IMR-90 (cell line): ENCODE measurements around the gene SERPINB5. TPM values are rescaled to one million over a fixed set of nuclear protein-coding genes. Genes with fewer than 3 reads are reported as not detected.

Experiments used
- ATAC-seq: fragments of 200-7000 bp; cut with Tn5 transposase; 2 replicates; pipeline ENCODE4 v1.9.1; 2020; ENCODE audit warnings: low read depth, mild to moderate bottlenecking, moderate library complexity
- BruUV-seq: library from RNA; stranded (reverse); fragments of 400-500 nt; replicated peaks from 2 replicates; lab custom pipeline; 2021; lab: Mats Ljungman, UMichigan
- CTCF ChIA-PET: fragments of 300-600 bp; formaldehyde crosslinking; extraction: SDS; loops from one replicate; lab custom pipeline; 2021; ENCODE audit warnings: antibody characterized with exemption; lab: Yijun Ruan, JAX
- POLR2A ChIA-PET: fragments of 300-600 bp; sonication (Branson Sonifier 250); formaldehyde crosslinking; loops from one replicate; lab custom pipeline; 2022; ENCODE audit warnings: antibody characterized with exemption; ENCODE audit not compliant: unreplicated experiment; lab: Charles Lee
- DNase-seq: peaks from one replicate; pipeline ENCODE4 v3.0.0; 2013
- H2AFZ ChIP-seq: replicated peaks from 2 replicates; pipeline ENCODE3; 2013; ENCODE audit warnings: low read length, mild to moderate bottlenecking; ENCODE audit not compliant: poor library complexity
- H2AK5ac ChIP-seq: 2 replicates; pipeline ENCODE4 v1.6.1; 2013; ENCODE audit warnings: low read depth, low read length, inconsistent platforms
- H2AK9ac ChIP-seq: replicated peaks from 2 replicates; pipeline ENCODE3; 2013; ENCODE audit warnings: mild to moderate bottlenecking, low read depth, low read length, moderate library complexity; ENCODE audit not compliant: poor library complexity
- H2BK120ac ChIP-seq: 2 replicates; pipeline ENCODE4 v1.6.1; 2013; ENCODE audit warnings: low read depth, low read length, inconsistent platforms
- H2BK15ac ChIP-seq: 3 replicates; pipeline ENCODE4 v1.6.1; 2013; ENCODE audit warnings: low read depth, low read length, inconsistent platforms
- H2BK20ac ChIP-seq: 2 replicates; pipeline ENCODE4 v1.6.1; 2013; ENCODE audit warnings: low read depth, mild to moderate bottlenecking, inconsistent platforms, low read length, moderate library complexity
- H2BK5ac ChIP-seq: 2 replicates; pipeline ENCODE4 v1.6.1; 2013; ENCODE audit warnings: mild to moderate bottlenecking, low read depth, low read length, inconsistent platforms; ENCODE audit not compliant: poor library complexity, severe bottlenecking
- H3K14ac ChIP-seq: replicated peaks from 2 replicates; pipeline ENCODE4 v1.6.1; 2013; ENCODE audit warnings: low read depth, low read length, inconsistent platforms
- H3K18ac ChIP-seq: 2 replicates; pipeline ENCODE4 v1.6.1; 2013; ENCODE audit warnings: low read depth, low read length, control low read depth
- H3K23ac ChIP-seq: 2 replicates; pipeline ENCODE4 v1.6.1; 2013; ENCODE audit warnings: low read depth, low read length, inconsistent platforms
- H3K27ac ChIP-seq: 2 replicates; pipeline ENCODE4 v1.5.1; 2013; ENCODE audit warnings: mild to moderate bottlenecking, control low read depth, low read length; ENCODE audit not compliant: insufficient read depth
- H3K27me3 ChIP-seq: 2 replicates; pipeline ENCODE4 v1.6.1; 2013; ENCODE audit warnings: low read length; ENCODE audit not compliant: control insufficient read depth, insufficient read depth
- H3K36me3 ChIP-seq: 2 replicates; pipeline ENCODE4 v1.6.1; 2013; ENCODE audit warnings: low read length, mixed read lengths; ENCODE audit not compliant: control insufficient read depth, insufficient read depth
- H3K4ac ChIP-seq: 2 replicates; pipeline ENCODE4 v1.6.1; 2013; ENCODE audit warnings: low read depth, low read length, inconsistent platforms
- H3K4me1 ChIP-seq: 2 replicates; pipeline ENCODE4 v1.6.1; 2013; ENCODE audit warnings: low read length, mixed read lengths; ENCODE audit not compliant: control insufficient read depth, insufficient read depth
- H3K4me2 ChIP-seq: 2 replicates; pipeline ENCODE4 v1.6.1; 2013; ENCODE audit warnings: low read depth, mild to moderate bottlenecking, control low read depth, low read length, moderate library complexity
- H3K4me3 ChIP-seq: 2 replicates; pipeline ENCODE4 v1.5.1; 2013; ENCODE audit warnings: low read depth, mild to moderate bottlenecking, control low read depth, low read length, moderate library complexity; ENCODE audit not compliant: insufficient read depth
- H3K56ac ChIP-seq: 2 replicates; pipeline ENCODE4 v1.6.1; 2013; ENCODE audit warnings: low read length, inconsistent platforms; ENCODE audit not compliant: insufficient read depth; ENCODE audit errors: extremely low read depth
- H3K79me1 ChIP-seq, 2 experiments: 2 replicates each; pipeline ENCODE4 v1.6.1; 2013; ENCODE audit warnings: low read length in 2 of 2, inconsistent platforms in 1 of 2, low read depth in 1 of 2
- H3K9ac ChIP-seq: 2 replicates; pipeline ENCODE4 v1.6.1; 2013; ENCODE audit warnings: low read depth, low read length, control low read depth
- H3K9me1 ChIP-seq: 2 replicates; pipeline ENCODE4 v1.6.1; 2013; ENCODE audit warnings: low read length, inconsistent platforms; ENCODE audit not compliant: insufficient read depth
- H3K9me3 ChIP-seq: 2 replicates; pipeline ENCODE4 v1.6.1; 2013; ENCODE audit warnings: low read length; ENCODE audit not compliant: control insufficient read depth, insufficient read depth
- H4K20me1 ChIP-seq: 2 replicates; pipeline ENCODE4 v1.6.1; 2013; ENCODE audit warnings: low read length, inconsistent platforms; ENCODE audit not compliant: insufficient read depth
- H4K5ac ChIP-seq: 2 replicates; pipeline ENCODE4 v1.6.1; 2013; ENCODE audit warnings: mild to moderate bottlenecking, low read depth, low read length, control low read depth
- H4K8ac ChIP-seq, 2 experiments: 2 replicates each; pipeline ENCODE4 v1.6.1; 2013; ENCODE audit warnings: low read depth in 2 of 2, low read length in 2 of 2, control low read depth in 1 of 2, inconsistent platforms in 1 of 2
- H4K91ac ChIP-seq: 2 replicates; pipeline ENCODE4 v1.6.1; 2013; ENCODE audit warnings: low read depth, low read length, inconsistent platforms; ENCODE audit not compliant: insufficient read depth
- BHLHE40 ChIP-seq: fragments of 150-350 bp; IDR thresholded peaks from 2 replicates; pipeline ENCODE4 v1.6.1; 2016; ENCODE audit warnings: mild to moderate bottlenecking, low read depth, low read length
- CHD1 ChIP-seq: IDR thresholded peaks from 2 replicates; pipeline ENCODE4 v1.6.1; 2012; ENCODE audit warnings: low read depth, low read length, improper control_type of control experiment
- MAZ ChIP-seq: IDR thresholded peaks from 2 replicates; pipeline ENCODE4 v1.6.1; 2012; ENCODE audit warnings: low read depth, mild to moderate bottlenecking, low read length, improper control_type of control experiment, moderate library complexity, borderline replicate concordance
- SMC3 ChIP-seq: fragments of 150-350 bp; IDR thresholded peaks from 2 replicates; pipeline ENCODE4 v1.6.1; 2016; ENCODE audit warnings: low read depth, mild to moderate bottlenecking, antibody characterized with exemption, low read length, moderate library complexity
- WGBS, 2 experiments: methylation state at CpG; one replicate each; pipeline versions ENCODE4 v1.1.5 to v1.1.7; 2013; ENCODE audit warnings: missing lambda C conversion rate in 2 of 2; ENCODE audit not compliant: insufficient read length in 1 of 2; ENCODE audit errors: extremely low coverage in 2 of 2; 5-methylcytosine and 5-hydroxymethylcytosine counted together
- dilution Hi-C: fragments of 300-500 bp; cut with HindIII; formaldehyde crosslinking; loops from one replicate; pipeline ENCODE4 v1.14.3; 2018; ENCODE audit warnings: low sequenced_read_pairs; ENCODE audit not compliant: unreplicated experiment
- in situ Hi-C: fragments of 300-500 bp; cut with MboI; formaldehyde crosslinking; loops from 3 replicates; pipeline ENCODE4 v1.14.3; 2019; ENCODE audit warnings: low sequenced_read_pairs, inconsistent platforms, mixed read lengths
- intact Hi-C: fragments of 100-400 bp; cut with micrococcal nuclease; formaldehyde crosslinking; loops from 2 replicates; pipeline ENCODE4 v1.10.0; 2022
- polyA plus RNA-seq, 3 experiments: library from polyadenylated mRNA; depleted of rRNA; stranded (reverse); fragments of >200 nt; gene quantifications; 2 replicates each; pipeline ENCODE4 v1.2.3, GENCODE V29; 2012; ENCODE audit warnings: low replicate concordance in 1 of 3
- total RNA-seq: library from RNA; depleted of rRNA; stranded (reverse); fragments of >200 nt; gene quantifications from 2 replicates; pipeline ENCODE4 v1.2.3, GENCODE V29; 2012
- TF ChIP-seq, protein P1 (sequence below): fragments of 150-350 bp; IDR thresholded peaks from 2 replicates; pipeline ENCODE4 v1.6.1; 2016; ENCODE audit warnings: low read depth, mild to moderate bottlenecking, low read length, moderate library complexity, borderline replicate concordance
- TF ChIP-seq, protein P2 (sequence below): fragments of 150-350 bp; IDR thresholded peaks from 2 replicates; pipeline ENCODE4 v1.6.1; 2017; ENCODE audit warnings: mild to moderate bottlenecking, antibody characterized with exemption, low read length, low read depth

SERPINB5 gene
- total and polyA plus RNA-seq, 2 of the 4 experiments (the other 2 are of a cell fraction), result not detected

DNA sequence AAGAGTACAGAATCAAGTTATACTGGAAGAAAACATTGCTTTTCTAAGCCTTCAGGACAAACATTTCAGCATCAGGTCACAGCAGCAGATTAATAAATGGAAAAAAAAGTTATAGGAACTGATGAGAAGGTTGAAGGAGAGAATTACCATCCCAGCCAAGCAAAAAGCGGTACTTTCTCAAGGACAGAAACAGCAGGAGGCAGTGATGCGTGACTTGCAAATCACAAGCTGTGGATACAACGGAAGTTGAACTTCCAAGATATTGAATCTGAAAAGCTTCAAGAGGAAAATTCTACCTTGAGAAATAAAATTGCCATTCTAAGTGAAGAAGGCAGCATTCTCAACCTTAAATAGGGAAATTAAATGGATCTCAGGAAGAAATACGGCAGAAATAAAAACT, 46.9 kb downstream of the SERPINB5 start:
- Histone ChIP-seq H3K27ac (no peak overlapping the region), H3K23ac (no peak overlapping the region), H2BK120ac (no peak overlapping the region), H2BK5ac (no peak overlapping the region), H3K4me2 (no peak overlapping the region), H2BK20ac (no peak overlapping the region), H3K9me1 (no peaks in the 10 kb centered on the region), H4K91ac (no peak overlapping the region), H3K14ac (no peak overlapping the region), H3K36me3 (no peaks in the 10 kb centered on the region), H3K56ac (no peak overlapping the region), H3K27me3 (peaks cover 13% of the 10 kb centered on the region; the same call in 1 of the 2 replicates), H2AK5ac (no peak overlapping the region), H3K18ac (no peak overlapping the region), H3K79me1 (no peaks in the 10 kb centered on the region), H3K4ac (no peak overlapping the region), H3K4me3 (no peak overlapping the region), H4K20me1 (no peaks in the 10 kb centered on the region), H4K8ac (no peak overlapping the region), H3K9ac (no peak overlapping the region), H3K9me3 (no peaks in the 10 kb centered on the region), H4K5ac (no peak overlapping the region), H3K4me1 (no peaks in the 10 kb centered on the region), H2AFZ (no peak overlapping the region), H2BK15ac (no peak overlapping the region), H2AK9ac (no peak overlapping the region)
- BruUV-seq, result no TSS peak
- in situ Hi-C loops (loop anchor here (10.0 kb wide), 1 partner anchor 221 kb away; no protein-coding TSS in a partner anchor), dilution Hi-C loops (no loop called here), intact Hi-C loops (no loop called here)
- ChIA-PET POLR2A (no interaction called here), CTCF (interaction anchor here (0.6 kb wide), 1 partner anchor 54 kb away, joined by 3 read pairs; no protein-coding TSS in a partner anchor)
- no CpG with 5 or more reads among the region's 4 CpGs for WGBS, 2 experiments
- DNase-seq, result peak; percentile 10
- ATAC-seq, result no peak
- TF ChIP-seq CHD1 (no peak), BHLHE40 (no peak), MAZ (no peak), SMC3 (0 out of 2 replicates have a peak, but pooled peaks have one; percentile 4)
- TF ChIP-seq, protein P1, sequence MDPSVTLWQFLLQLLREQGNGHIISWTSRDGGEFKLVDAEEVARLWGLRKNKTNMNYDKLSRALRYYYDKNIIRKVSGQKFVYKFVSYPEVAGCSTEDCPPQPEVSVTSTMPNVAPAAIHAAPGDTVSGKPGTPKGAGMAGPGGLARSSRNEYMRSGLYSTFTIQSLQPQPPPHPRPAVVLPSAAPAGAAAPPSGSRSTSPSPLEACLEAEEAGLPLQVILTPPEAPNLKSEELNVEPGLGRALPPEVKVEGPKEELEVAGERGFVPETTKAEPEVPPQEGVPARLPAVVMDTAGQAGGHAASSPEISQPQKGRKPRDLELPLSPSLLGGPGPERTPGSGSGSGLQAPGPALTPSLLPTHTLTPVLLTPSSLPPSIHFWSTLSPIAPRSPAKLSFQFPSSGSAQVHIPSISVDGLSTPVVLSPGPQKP, result no peak
- TF ChIP-seq, protein P2, sequence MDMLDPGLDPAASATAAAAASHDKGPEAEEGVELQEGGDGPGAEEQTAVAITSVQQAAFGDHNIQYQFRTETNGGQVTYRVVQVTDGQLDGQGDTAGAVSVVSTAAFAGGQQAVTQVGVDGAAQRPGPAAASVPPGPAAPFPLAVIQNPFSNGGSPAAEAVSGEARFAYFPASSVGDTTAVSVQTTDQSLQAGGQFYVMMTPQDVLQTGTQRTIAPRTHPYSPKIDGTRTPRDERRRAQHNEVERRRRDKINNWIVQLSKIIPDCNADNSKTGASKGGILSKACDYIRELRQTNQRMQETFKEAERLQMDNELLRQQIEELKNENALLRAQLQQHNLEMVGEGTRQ, result no peak
